Measurements from ENCODE around the gene MINK1. TPM values are rescaled to one million over a fixed set of nuclear protein-coding genes. Genes with fewer than 3 reads are reported as not detected.

The MINK1 gene
- total RNA-seq, 1 experiment from 2014 or later = 105 TPM

DNA sequence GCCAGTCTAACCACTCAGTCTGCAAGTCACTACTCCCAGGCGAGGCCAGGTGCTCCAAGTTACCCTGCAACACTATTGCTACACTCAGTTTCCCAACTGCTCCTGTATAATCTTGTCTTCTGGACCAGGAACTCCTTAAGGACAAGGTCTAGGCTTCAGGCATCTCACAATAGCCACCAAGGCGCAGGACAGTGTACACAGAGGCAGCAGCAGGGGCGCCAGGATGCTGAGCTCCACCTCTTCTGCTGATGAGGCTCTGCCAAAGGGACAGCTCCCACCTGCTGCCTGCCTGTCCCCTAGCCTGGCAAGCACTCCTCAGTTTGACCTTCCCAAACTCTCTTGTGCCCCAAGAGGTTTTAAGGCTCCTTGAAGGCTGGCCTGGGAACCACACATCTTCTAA lies 103.3 kb downstream of the MINK1 start:
- Mint-ChIP-seq H3K4me1 (peaks cover 25% of the 10 kb centered on the region), H3K27me3 (ENCODE audit: low read depth) (no peaks in the 10 kb centered on the region), H3K4me3 (no peak overlapping the region), H3K27ac (peak overlapping the region; percentile 81; the same call in 1 of the 2 replicates), H3K36me3 (peaks cover 21% of the 10 kb centered on the region), H3K9me3 (no peaks in the 10 kb centered on the region)
- DNase-seq (ENCODE audit: low spot score) = no peak
- ATAC-seq = no peak
- POLR2A ChIA-PET = no interaction called here
- TF ChIP-seq ZBTB21 (CRISPR knock-in tag; IDR thresholded peaks at IDR 0.05; ENCODE audit: borderline replicate concordance) (no peak), CREM (CRISPR knock-in tag; IDR thresholded peaks at IDR 0.05) (no peak), RELA (CRISPR knock-in tag; IDR thresholded peaks at IDR 0.05; ENCODE audit: borderline replicate concordance) (no peak), NR1H2 (CRISPR knock-in tag; IDR thresholded peaks at IDR 0.05) (no peak), ESRRA (CRISPR knock-in tag; IDR thresholded peaks at IDR 0.05; ENCODE audit: borderline replicate concordance) (no peak), HMGA2 (CRISPR knock-in tag; IDR thresholded peaks at IDR 0.05) (no peak), TEAD1 (CRISPR knock-in tag; IDR thresholded peaks at IDR 0.05) (no peak), ZNF121 (CRISPR knock-in tag; IDR thresholded peaks at IDR 0.05) (no peak), ATF1 (CRISPR knock-in tag; IDR thresholded peaks at IDR 0.05) (no peak)
- TF ChIP-seq, protein P1, sequence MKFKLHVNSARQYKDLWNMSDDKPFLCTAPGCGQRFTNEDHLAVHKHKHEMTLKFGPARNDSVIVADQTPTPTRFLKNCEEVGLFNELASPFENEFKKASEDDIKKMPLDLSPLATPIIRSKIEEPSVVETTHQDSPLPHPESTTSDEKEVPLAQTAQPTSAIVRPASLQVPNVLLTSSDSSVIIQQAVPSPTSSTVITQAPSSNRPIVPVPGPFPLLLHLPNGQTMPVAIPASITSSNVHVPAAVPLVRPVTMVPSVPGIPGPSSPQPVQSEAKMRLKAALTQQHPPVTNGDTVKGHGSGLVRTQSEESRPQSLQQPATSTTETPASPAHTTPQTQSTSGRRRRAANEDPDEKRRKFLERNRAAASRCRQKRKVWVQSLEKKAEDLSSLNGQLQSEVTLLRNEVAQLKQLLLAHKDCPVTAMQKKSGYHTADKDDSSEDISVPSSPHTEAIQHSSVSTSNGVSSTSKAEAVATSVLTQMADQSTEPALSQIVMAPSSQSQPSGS (CRISPR knock-in tag; IDR thresholded peaks at IDR 0.05; ENCODE audit: borderline replicate concordance, low read depth) = no peak
- TF ChIP-seq, protein P2, sequence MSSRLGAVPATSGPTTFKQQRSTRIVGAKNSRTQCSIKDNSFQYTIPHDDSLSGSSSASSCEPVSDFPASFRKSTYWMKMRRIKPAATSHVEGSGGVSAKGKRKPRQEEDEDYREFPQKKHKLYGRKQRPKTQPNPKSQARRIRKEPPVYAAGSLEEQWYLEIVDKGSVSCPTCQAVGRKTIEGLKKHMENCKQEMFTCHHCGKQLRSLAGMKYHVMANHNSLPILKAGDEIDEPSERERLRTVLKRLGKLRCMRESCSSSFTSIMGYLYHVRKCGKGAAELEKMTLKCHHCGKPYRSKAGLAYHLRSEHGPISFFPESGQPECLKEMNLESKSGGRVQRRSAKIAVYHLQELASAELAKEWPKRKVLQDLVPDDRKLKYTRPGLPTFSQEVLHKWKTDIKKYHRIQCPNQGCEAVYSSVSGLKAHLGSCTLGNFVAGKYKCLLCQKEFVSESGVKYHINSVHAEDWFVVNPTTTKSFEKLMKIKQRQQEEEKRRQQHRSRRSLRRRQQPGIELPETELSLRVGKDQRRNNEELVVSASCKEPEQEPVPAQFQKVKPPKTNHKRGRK (CRISPR knock-in tag; IDR thresholded peaks at IDR 0.05; ENCODE audit: borderline replicate concordance) = no peak
- CTCF ChIA-PET = interaction anchor here (0.9 kb wide), 1 partner anchor 14 kb away, joined by 3 read pairs; the partner anchor contains the start of gene ENO3

DNA sequence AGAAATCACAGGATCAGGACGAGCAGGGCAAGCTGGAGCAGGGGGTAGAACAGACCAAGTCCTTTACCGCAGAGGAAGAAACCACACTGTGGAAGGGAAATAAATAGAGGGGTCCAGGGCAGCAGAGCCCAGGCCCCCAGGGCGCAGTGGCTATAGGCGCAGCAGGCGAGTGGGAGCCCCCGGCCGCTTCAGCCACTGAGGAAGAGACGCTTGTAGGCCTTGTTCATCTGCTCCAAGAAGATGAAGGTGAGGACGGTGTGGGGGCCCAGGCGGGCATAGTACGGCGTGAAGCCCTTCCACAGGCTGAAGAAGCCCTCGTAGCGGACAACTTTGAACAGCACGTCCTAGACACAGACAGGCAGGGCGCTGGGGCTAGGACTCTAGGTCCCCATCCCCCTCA lies 104.4 kb downstream of the MINK1 start:
- ChIA-PET POLR2A (no interaction called here), CTCF (interaction anchor here (1.0 kb wide), 1 partner anchor 19 kb away, joined by 3 read pairs; no protein-coding TSS in a partner anchor)
- H3K27me3 Mint-ChIP-seq (ENCODE audit: low read depth) = no peaks in the 10 kb centered on the region
- H3K27ac Mint-ChIP-seq = no peak overlapping the region
- no peaks in the 10 kb centered on the region for H3K9me3 Mint-ChIP-seq
- peaks cover 28% of the 10 kb centered on the region for H3K36me3 Mint-ChIP-seq
- ATAC-seq = no peak
- H3K4me1 Mint-ChIP-seq = peaks cover 29% of the 10 kb centered on the region
- H3K4me3 Mint-ChIP-seq = peak overlapping the region; percentile 96; the same call in 1 of the 2 replicates
- TF ChIP-seq, protein P3, sequence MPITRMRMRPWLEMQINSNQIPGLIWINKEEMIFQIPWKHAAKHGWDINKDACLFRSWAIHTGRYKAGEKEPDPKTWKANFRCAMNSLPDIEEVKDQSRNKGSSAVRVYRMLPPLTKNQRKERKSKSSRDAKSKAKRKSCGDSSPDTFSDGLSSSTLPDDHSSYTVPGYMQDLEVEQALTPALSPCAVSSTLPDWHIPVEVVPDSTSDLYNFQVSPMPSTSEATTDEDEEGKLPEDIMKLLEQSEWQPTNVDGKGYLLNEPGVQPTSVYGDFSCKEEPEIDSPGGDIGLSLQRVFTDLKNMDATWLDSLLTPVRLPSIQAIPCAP (CRISPR knock-in tag; IDR thresholded peaks at IDR 0.05) = no peak
- TF ChIP-seq ZNF416 (CRISPR knock-in tag; IDR thresholded peaks at IDR 0.05) (no peak), PRRX2 (CRISPR knock-in tag; IDR thresholded peaks at IDR 0.05) (no peak), FOXP1 (CRISPR knock-in tag; IDR thresholded peaks at IDR 0.05; ENCODE audit: borderline replicate concordance) (no peak), NR1H2 (CRISPR knock-in tag; IDR thresholded peaks at IDR 0.05) (no peak), HMGA2 (CRISPR knock-in tag; IDR thresholded peaks at IDR 0.05) (no peak), TEAD1 (CRISPR knock-in tag; IDR thresholded peaks at IDR 0.05) (no peak), TP53 (CRISPR knock-in tag; IDR thresholded peaks at IDR 0.05) (no peak), RORB (CRISPR knock-in tag; IDR thresholded peaks at IDR 0.05) (no peak), EMX1 (CRISPR knock-in tag; IDR thresholded peaks at IDR 0.05) (no peak)
- TF ChIP-seq, protein P4, sequence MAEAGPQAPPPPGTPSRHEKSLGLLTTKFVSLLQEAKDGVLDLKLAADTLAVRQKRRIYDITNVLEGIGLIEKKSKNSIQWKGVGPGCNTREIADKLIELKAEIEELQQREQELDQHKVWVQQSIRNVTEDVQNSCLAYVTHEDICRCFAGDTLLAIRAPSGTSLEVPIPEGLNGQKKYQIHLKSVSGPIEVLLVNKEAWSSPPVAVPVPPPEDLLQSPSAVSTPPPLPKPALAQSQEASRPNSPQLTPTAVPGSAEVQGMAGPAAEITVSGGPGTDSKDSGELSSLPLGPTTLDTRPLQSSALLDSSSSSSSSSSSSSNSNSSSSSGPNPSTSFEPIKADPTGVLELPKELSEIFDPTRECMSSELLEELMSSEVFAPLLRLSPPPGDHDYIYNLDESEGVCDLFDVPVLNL (CRISPR knock-in tag; IDR thresholded peaks at IDR 0.05; ENCODE audit: borderline replicate concordance, low read depth) = no peak
- TF ChIP-seq, protein P5, sequence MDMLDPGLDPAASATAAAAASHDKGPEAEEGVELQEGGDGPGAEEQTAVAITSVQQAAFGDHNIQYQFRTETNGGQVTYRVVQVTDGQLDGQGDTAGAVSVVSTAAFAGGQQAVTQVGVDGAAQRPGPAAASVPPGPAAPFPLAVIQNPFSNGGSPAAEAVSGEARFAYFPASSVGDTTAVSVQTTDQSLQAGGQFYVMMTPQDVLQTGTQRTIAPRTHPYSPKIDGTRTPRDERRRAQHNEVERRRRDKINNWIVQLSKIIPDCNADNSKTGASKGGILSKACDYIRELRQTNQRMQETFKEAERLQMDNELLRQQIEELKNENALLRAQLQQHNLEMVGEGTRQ (CRISPR knock-in tag; IDR thresholded peaks at IDR 0.05) = no peak
- TF ChIP-seq, protein P6, sequence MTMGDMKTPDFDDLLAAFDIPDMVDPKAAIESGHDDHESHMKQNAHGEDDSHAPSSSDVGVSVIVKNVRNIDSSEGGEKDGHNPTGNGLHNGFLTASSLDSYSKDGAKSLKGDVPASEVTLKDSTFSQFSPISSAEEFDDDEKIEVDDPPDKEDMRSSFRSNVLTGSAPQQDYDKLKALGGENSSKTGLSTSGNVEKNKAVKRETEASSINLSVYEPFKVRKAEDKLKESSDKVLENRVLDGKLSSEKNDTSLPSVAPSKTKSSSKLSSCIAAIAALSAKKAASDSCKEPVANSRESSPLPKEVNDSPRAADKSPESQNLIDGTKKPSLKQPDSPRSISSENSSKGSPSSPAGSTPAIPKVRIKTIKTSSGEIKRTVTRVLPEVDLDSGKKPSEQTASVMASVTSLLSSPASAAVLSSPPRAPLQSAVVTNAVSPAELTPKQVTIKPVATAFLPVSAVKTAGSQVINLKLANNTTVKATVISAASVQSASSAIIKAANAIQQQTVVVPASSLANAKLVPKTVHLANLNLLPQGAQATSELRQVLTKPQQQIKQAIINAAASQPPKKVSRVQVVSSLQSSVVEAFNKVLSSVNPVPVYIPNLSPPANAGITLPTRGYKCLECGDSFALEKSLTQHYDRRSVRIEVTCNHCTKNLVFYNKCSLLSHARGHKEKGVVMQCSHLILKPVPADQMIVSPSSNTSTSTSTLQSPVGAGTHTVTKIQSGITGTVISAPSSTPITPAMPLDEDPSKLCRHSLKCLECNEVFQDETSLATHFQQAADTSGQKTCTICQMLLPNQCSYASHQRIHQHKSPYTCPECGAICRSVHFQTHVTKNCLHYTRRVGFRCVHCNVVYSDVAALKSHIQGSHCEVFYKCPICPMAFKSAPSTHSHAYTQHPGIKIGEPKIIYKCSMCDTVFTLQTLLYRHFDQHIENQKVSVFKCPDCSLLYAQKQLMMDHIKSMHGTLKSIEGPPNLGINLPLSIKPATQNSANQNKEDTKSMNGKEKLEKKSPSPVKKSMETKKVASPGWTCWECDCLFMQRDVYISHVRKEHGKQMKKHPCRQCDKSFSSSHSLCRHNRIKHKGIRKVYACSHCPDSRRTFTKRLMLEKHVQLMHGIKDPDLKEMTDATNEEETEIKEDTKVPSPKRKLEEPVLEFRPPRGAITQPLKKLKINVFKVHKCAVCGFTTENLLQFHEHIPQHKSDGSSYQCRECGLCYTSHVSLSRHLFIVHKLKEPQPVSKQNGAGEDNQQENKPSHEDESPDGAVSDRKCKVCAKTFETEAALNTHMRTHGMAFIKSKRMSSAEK (CRISPR knock-in tag; IDR thresholded peaks at IDR 0.05; ENCODE audit: borderline replicate concordance) = no peak
- DNase-seq (ENCODE audit: low spot score) = no peak

All from WTC11 (cell line).